K562 (cell line): ENCODE measurements around the gene AGBL1.

Experiments used
- ESRRA ChIP-seq: fragments of 450-650 bp; IDR thresholded peaks from 2 replicates; pipeline ENCODE4 v1.6.1; 2014; ENCODE audit warnings: low read depth, mild to moderate bottlenecking, moderate library complexity, borderline replicate concordance
- GTF3C2 ChIP-seq: IDR thresholded peaks from 3 replicates; pipeline ENCODE4 v1.6.1; 2011; ENCODE audit warnings: borderline replicate concordance, mild to moderate bottlenecking, moderate library complexity; ENCODE audit not compliant: insufficient read length; ENCODE audit errors: extremely low read depth
- NFRKB ChIP-seq: fragments of 450-650 bp; IDR thresholded peaks from 2 replicates; pipeline ENCODE4 v1.6.1; 2016; ENCODE audit warnings: low read depth
- PML ChIP-seq: IDR thresholded peaks from 2 replicates; pipeline ENCODE4 v1.6.1; 2012; ENCODE audit warnings: low read length, inconsistent platforms
- POLR2A ChIP-seq: fragments of 450-650 bp; conservative IDR thresholded peaks from 2 replicates; pipeline ENCODE4 v1.6.1; 2016
- ZFX ChIP-seq: sonication (generic); formaldehyde crosslinking; IDR thresholded peaks from 2 replicates; pipeline ENCODE4 v1.8.0; 2022; ENCODE audit warnings: mild to moderate bottlenecking, missing genetic modification reagents, moderate library complexity
- ZSCAN29 ChIP-seq: fragments of 450-650 bp; IDR thresholded peaks from 2 replicates; pipeline ENCODE4 v1.6.1; 2017
- TF ChIP-seq, protein P1 (sequence below): sonication (generic); formaldehyde crosslinking; IDR thresholded peaks from 2 replicates; pipeline ENCODE4 v1.8.1; 2023; ENCODE audit warnings: mild to moderate bottlenecking, missing genetic modification reagents
- TF ChIP-seq, protein P2 (sequence below), 3 experiments: IDR thresholded peaks in 2 of 3; conservative IDR thresholded peaks in 1 of 3; 2 replicates each; pipeline ENCODE4 v1.5.1; 2011 to 2012; ENCODE audit warnings: low read length in 3 of 3, mild to moderate bottlenecking in 3 of 3, control low read depth in 2 of 3, improper control_type of control experiment in 1 of 3, inconsistent platforms in 1 of 3, low read depth in 1 of 3, mixed read lengths in 1 of 3, moderate library complexity in 1 of 3; ENCODE audit not compliant: insufficient read depth in 2 of 3
- TF ChIP-seq, protein P3 (sequence below): sonication (generic); formaldehyde crosslinking; IDR thresholded peaks from 2 replicates; pipeline ENCODE4 v1.8.1; 2023; ENCODE audit warnings: mild to moderate bottlenecking, missing genetic modification reagents

DNA sequence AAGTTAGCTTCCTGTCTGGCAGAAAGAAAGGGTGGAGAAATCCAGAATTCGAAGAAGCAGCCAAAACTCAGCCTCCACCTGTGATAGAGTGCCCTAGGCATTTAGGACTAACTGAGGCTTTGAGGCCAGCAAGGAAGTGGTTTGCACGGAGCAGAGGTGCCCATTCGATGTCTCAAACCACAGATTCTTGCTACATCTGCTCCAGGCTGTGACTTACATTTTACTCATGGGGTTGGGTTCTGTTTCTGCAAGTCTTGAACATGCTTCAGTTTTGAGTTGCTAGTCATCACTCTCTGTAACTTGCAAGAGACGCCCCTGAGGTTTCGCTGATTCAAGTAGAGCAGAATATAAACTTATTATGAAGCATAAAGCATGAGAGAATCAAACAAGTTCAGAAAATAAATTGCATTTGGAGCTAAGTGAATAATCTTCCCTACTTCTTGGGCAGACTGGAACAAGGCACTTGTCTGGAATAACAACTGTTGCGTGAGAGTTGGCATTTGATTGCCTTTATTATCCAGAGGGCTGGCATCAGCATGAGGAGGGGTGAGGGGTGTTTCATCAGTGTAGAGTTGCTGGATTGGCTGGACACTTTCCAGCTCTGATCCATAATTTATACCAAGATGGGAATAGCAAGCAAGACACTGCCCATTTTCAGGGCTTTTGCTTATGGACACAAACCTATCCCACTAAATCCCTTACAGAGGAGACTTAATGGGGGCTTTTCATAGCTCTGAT lies 256.5 kb downstream of the AGBL1 start:
- TF ChIP-seq ZFX (no peak), ZSCAN29 (no peak), ESRRA (no peak), POLR2A (no peak), PML (no peak), GTF3C2 (no peak), NFRKB (no peak)
- TF ChIP-seq, protein P1, sequence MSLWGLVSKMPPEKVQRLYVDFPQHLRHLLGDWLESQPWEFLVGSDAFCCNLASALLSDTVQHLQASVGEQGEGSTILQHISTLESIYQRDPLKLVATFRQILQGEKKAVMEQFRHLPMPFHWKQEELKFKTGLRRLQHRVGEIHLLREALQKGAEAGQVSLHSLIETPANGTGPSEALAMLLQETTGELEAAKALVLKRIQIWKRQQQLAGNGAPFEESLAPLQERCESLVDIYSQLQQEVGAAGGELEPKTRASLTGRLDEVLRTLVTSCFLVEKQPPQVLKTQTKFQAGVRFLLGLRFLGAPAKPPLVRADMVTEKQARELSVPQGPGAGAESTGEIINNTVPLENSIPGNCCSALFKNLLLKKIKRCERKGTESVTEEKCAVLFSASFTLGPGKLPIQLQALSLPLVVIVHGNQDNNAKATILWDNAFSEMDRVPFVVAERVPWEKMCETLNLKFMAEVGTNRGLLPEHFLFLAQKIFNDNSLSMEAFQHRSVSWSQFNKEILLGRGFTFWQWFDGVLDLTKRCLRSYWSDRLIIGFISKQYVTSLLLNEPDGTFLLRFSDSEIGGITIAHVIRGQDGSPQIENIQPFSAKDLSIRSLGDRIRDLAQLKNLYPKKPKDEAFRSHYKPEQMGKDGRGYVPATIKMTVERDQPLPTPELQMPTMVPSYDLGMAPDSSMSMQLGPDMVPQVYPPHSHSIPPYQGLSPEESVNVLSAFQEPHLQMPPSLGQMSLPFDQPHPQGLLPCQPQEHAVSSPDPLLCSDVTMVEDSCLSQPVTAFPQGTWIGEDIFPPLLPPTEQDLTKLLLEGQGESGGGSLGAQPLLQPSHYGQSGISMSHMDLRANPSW (CRISPR knock-in tag), result no peak
- TF ChIP-seq, protein P2, sequence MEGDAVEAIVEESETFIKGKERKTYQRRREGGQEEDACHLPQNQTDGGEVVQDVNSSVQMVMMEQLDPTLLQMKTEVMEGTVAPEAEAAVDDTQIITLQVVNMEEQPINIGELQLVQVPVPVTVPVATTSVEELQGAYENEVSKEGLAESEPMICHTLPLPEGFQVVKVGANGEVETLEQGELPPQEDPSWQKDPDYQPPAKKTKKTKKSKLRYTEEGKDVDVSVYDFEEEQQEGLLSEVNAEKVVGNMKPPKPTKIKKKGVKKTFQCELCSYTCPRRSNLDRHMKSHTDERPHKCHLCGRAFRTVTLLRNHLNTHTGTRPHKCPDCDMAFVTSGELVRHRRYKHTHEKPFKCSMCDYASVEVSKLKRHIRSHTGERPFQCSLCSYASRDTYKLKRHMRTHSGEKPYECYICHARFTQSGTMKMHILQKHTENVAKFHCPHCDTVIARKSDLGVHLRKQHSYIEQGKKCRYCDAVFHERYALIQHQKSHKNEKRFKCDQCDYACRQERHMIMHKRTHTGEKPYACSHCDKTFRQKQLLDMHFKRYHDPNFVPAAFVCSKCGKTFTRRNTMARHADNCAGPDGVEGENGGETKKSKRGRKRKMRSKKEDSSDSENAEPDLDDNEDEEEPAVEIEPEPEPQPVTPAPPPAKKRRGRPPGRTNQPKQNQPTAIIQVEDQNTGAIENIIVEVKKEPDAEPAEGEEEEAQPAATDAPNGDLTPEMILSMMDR (IDR thresholded peaks at IDR 0.05 in 2 of 3, conservative IDR thresholded peaks at IDR 0.05 in 1 of 3; ENCODE audit: insufficient read depth in 2 of 3, low read depth in 1 of 3, low read length in 3 of 3), result no peak
- TF ChIP-seq, protein P3, sequence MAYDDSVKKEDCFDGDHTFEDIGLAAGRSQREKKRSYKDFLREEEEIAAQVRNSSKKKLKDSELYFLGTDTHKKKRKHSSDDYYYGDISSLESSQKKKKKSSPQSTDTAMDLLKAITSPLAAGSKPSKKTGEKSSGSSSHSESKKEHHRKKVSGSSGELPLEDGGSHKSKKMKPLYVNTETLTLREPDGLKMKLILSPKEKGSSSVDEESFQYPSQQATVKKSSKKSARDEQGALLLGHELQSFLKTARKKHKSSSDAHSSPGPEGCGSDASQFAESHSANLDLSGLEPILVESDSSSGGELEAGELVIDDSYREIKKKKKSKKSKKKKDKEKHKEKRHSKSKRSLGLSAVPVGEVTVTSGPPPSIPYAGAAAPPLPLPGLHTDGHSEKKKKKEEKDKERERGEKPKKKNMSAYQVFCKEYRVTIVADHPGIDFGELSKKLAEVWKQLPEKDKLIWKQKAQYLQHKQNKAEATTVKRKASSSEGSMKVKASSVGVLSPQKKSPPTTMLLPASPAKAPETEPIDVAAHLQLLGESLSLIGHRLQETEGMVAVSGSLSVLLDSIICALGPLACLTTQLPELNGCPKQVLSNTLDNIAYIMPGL (CRISPR knock-in tag), result no peak
